DOHH2 (cell line): Measurements from ENCODE around the gene COPG1.

Experiments used
- H3F3A ChIP-seq: fragments of 200-600 bp; sonication (generic), shearing (Covaris generic); 2 replicates; pipeline ENCODE4 v1.6.0; 2016; ENCODE audit warnings: antibody characterized with exemption, mild to moderate bottlenecking; ENCODE audit not compliant: control insufficient read depth, insufficient read depth
- H3K27ac ChIP-seq: fragments of 200-600 bp; sonication (generic); 2 replicates; pipeline ENCODE4 v1.5.1; 2014; ENCODE audit warnings: low read depth, mild to moderate bottlenecking, low read length, moderate library complexity
- H3K27me3 ChIP-seq: fragments of 200-600 bp; sonication (generic); 2 replicates; pipeline ENCODE4 v1.6.1; 2014; ENCODE audit warnings: mild to moderate bottlenecking, low read length, mixed read lengths; ENCODE audit not compliant: control insufficient read depth
- H3K36me3 ChIP-seq: fragments of 200-600 bp; sonication (generic); 2 replicates; pipeline ENCODE4 v1.6.1; 2014; ENCODE audit warnings: mild to moderate bottlenecking, low read length, moderate library complexity, mixed read lengths; ENCODE audit not compliant: control insufficient read depth
- H3K4me1 ChIP-seq: fragments of 200-600 bp; sonication (generic); 2 replicates; pipeline ENCODE4 v1.6.1; 2014; ENCODE audit warnings: mild to moderate bottlenecking, low read length, mixed read lengths; ENCODE audit not compliant: control insufficient read depth
- H3K4me2 ChIP-seq: fragments of 200-600 bp; sonication (generic); 2 replicates; pipeline ENCODE4 v1.6.0; 2014; ENCODE audit warnings: mild to moderate bottlenecking, low read length, moderate library complexity
- H3K4me3 ChIP-seq: fragments of 200-600 bp; sonication (generic); 2 replicates; pipeline ENCODE4 v1.5.1; 2014; ENCODE audit warnings: mild to moderate bottlenecking, low read length, mixed read lengths
- H3K79me2 ChIP-seq: fragments of 200-600 bp; sonication (generic); 2 replicates; pipeline ENCODE4 v1.6.1; 2014; ENCODE audit warnings: mild to moderate bottlenecking, low read length, mixed read lengths; ENCODE audit not compliant: control insufficient read depth
- H3K9me2 ChIP-seq: fragments of 200-600 bp; sonication (generic); replicated peaks from 2 replicates; pipeline ENCODE4 v1.6.1; 2014; ENCODE audit warnings: mild to moderate bottlenecking, low read length, mixed read lengths; ENCODE audit not compliant: control insufficient read depth
- H3K9me3 ChIP-seq: fragments of 200-600 bp; sonication (generic); 2 replicates; pipeline ENCODE4 v1.6.1; 2014; ENCODE audit warnings: antibody characterized with exemption, low read length, mixed read lengths; ENCODE audit not compliant: control insufficient read depth, insufficient read depth
- H4K20me1 ChIP-seq: fragments of 200-600 bp; sonication (generic); 2 replicates; pipeline ENCODE4 v1.6.0; 2014; ENCODE audit warnings: low read depth, mild to moderate bottlenecking, antibody characterized with exemption, low read length, moderate library complexity; ENCODE audit not compliant: control insufficient read depth, insufficient read depth
- EZH2phosphoT487 ChIP-seq: fragments of 200-600 bp; sonication (generic); IDR thresholded peaks from 2 replicates; pipeline ENCODE4 v1.6.1; 2017; ENCODE audit warnings: borderline replicate concordance, mild to moderate bottlenecking, antibody characterized with exemption, low read length, moderate library complexity, mixed read lengths
- TF ChIP-seq, protein P1 (sequence below): fragments of 200-600 bp; sonication (generic); IDR thresholded peaks from one replicate; pipeline ENCODE4 v1.5.1; 2014; ENCODE audit warnings: antibody characterized with exemption, mild to moderate bottlenecking, low read depth, low read length; ENCODE audit not compliant: poor library complexity, severe bottlenecking

Gene COPG1

GRCh38 chr3:129312671-129313414 lies 63.4 kb downstream of the COPG1 start:
- Histone ChIP-seq H4K20me1 (peaks cover 14% of the 10 kb centered on the region), H3K9me3 (no peaks in the 10 kb centered on the region), H3K4me3 (no peak overlapping the region), H3K27ac (no peak overlapping the region), H3K27me3 (no peaks in the 10 kb centered on the region), H3K79me2 (peaks cover 17% of the 10 kb centered on the region), H3K36me3 (peaks cover 11% of the 10 kb centered on the region; the same call in 1 of the 2 replicates), H3K4me1 (peaks cover 30% of the 10 kb centered on the region), H3F3A (peaks cover 22% of the 10 kb centered on the region), H3K9me2 (no peaks in the 10 kb centered on the region), H3K4me2 (no peak overlapping the region)
- TF ChIP-seq, protein P1, sequence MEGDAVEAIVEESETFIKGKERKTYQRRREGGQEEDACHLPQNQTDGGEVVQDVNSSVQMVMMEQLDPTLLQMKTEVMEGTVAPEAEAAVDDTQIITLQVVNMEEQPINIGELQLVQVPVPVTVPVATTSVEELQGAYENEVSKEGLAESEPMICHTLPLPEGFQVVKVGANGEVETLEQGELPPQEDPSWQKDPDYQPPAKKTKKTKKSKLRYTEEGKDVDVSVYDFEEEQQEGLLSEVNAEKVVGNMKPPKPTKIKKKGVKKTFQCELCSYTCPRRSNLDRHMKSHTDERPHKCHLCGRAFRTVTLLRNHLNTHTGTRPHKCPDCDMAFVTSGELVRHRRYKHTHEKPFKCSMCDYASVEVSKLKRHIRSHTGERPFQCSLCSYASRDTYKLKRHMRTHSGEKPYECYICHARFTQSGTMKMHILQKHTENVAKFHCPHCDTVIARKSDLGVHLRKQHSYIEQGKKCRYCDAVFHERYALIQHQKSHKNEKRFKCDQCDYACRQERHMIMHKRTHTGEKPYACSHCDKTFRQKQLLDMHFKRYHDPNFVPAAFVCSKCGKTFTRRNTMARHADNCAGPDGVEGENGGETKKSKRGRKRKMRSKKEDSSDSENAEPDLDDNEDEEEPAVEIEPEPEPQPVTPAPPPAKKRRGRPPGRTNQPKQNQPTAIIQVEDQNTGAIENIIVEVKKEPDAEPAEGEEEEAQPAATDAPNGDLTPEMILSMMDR = no peak
- no peak for TF ChIP-seq EZH2phosphoT487

DNA sequence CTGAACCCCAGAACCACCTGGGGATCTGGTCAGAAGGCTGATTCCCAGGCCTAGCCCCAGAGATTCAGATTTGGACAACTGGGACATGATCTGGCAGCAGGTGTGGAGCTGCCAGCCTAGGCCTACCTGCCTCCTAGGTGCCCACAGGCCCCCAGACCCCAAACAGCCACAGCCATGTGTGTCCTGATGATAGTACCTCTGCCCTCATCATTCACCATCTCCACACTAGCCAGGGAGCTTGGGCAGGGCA lies 63.9 kb downstream of the COPG1 start:
- Histone ChIP-seq H3K9me2 (no peaks in the 10 kb centered on the region), H3K36me3 (peaks cover 11% of the 10 kb centered on the region; the same call in 1 of the 2 replicates), H3K79me2 (peaks cover 17% of the 10 kb centered on the region), H3K4me1 (peaks cover 30% of the 10 kb centered on the region), H3K27me3 (no peaks in the 10 kb centered on the region), H3K9me3 (no peaks in the 10 kb centered on the region), H3K27ac (no peak overlapping the region), H3K4me2 (peak overlapping the region; percentile 81), H3F3A (peaks cover 22% of the 10 kb centered on the region), H4K20me1 (peaks cover 14% of the 10 kb centered on the region), H3K4me3 (no peak overlapping the region)
- TF ChIP-seq EZH2phosphoT487 = no peak
- TF ChIP-seq, protein P1 = no peak

- Histone ChIP-seq H3K79me2 (peaks cover 17% of the 10 kb centered on the region), H3K9me3 (no peaks in the 10 kb centered on the region), H3K27me3 (no peaks in the 10 kb centered on the region), H3K9me2 (no peaks in the 10 kb centered on the region), H3K27ac (no peak overlapping the region), H3K4me3 (peak overlapping the region; percentile 80), H3K4me2 (peak overlapping the region; percentile 81), H3F3A (peaks cover 19% of the 10 kb centered on the region), H3K36me3 (peaks cover 11% of the 10 kb centered on the region; the same call in 1 of the 2 replicates), H3K4me1 (peaks cover 30% of the 10 kb centered on the region), H4K20me1 (peaks cover 14% of the 10 kb centered on the region)
- TF ChIP-seq, protein P1 = no peak
- TF ChIP-seq EZH2phosphoT487 = no peak
Observed at GRCh38 chr3:129313665-129314385, 64.4 kb downstream of the COPG1 start.
